Heart right ventricle (tissue), 16 donors: Measurements from ENCODE around the gene TYROBP. TPM values are rescaled to one million over a fixed set of nuclear protein-coding genes. Genes with fewer than 3 reads are reported as not detected.

Experiments used
- ATAC-seq, 8 donors: fragments of 200-7000 bp; cut with Tn5 transposase; one replicate each; pipeline ENCODE4 v1.9.1; 2020; ENCODE audit warnings: mild to moderate bottlenecking in 8 of 8, moderate library complexity in 8 of 8, moderate number of reproducible peaks in 1 of 8
- DNase-seq, 2 donors: peaks; one replicate each; pipeline ENCODE4 v3.0.0-alpha.2; 2020
- H3K27ac ChIP-seq, 10 donors: fragments of 200-600 bp; sonication (generic) in 2 of 10; one replicate each; pipeline versions ENCODE4 v1.5.0 to v1.8.0; 2020 to 2022; ENCODE audit warnings: mild to moderate bottlenecking in 3 of 10
- H3K27me3 ChIP-seq, 7 donors: fragments of 200-600 bp; one replicate each; pipeline ENCODE4 v1.8.0; 2021 to 2022; ENCODE audit warnings: mild to moderate bottlenecking in 2 of 7
- H3K36me3 ChIP-seq, 9 donors: fragments of 200-600 bp; sonication (generic) in 1 of 9; one replicate each; pipeline versions ENCODE4 v1.5.0 to v1.8.0; 2020 to 2022; ENCODE audit warnings: mild to moderate bottlenecking in 2 of 9
- H3K4me1 ChIP-seq, 9 donors: fragments of 200-600 bp; sonication (generic) in 1 of 9; one replicate each; pipeline versions ENCODE4 v1.5.0 to v1.8.0; 2020 to 2022; ENCODE audit warnings: mild to moderate bottlenecking in 4 of 9
- H3K4me3 ChIP-seq, 10 donors: fragments of 200-600 bp; sonication (generic) in 2 of 10; one replicate each; pipeline versions ENCODE4 v1.5.0 to v1.8.0; 2020 to 2022; ENCODE audit warnings: mild to moderate bottlenecking in 7 of 10, moderate library complexity in 2 of 10
- H3K9me3 ChIP-seq, 11 donors: fragments of 200-600 bp in 10 of 11; sonication (generic) in 2 of 11; one replicate each; pipeline versions ENCODE4 v1.5.0 to v1.8.0; 2013 to 2022; ENCODE audit warnings: mild to moderate bottlenecking in 2 of 11, control low read depth in 1 of 11, moderate library complexity in 1 of 11
- CTCF ChIP-seq, 9 donors: fragments of 200-600 bp; sonication (generic) in 2 of 9; IDR thresholded peaks; one replicate each; pipeline versions ENCODE4 v1.5.0 to v1.8.0; 2021 to 2022; ENCODE audit warnings: antibody characterized with exemption in 9 of 9, mild to moderate bottlenecking in 5 of 9, moderate library complexity in 1 of 9
- WGBS, 2 donors: extraction: QIAGEN DNeasy Blood & Tissue Kit; methylation state at CpG; one replicate each; pipeline ENCODE4 v1.1.7; 2013; ENCODE audit warnings: inconsistent platforms in 1 of 2; 5-methylcytosine and 5-hydroxymethylcytosine counted together
- intact Hi-C, 10 donors: fragments of 100-400 bp; cut with DNase I; formaldehyde crosslinking; loops; one replicate each; pipeline versions ENCODE4 v1.11.1 to v1.14.2; 2022
- polyA plus RNA-seq, 2 donors: library from polyadenylated mRNA; stranded (reverse); fragments of 200-250 nt; gene quantifications; one replicate each; pipeline ENCODE4 v1.2.3, GENCODE V29; 2013
- total RNA-seq, 10 donors: library from RNA; stranded (reverse); fragmentation: NEBNext Ultra II Directional in 3 of 10; extraction: Animal tissue kit (Norgen Biotek cat#: 25700) in 3 of 10; gene quantifications; one replicate each; pipeline versions ENCODE4 v1.2.1 to v1.2.4, GENCODE V29; 2021 to 2023
- donor health status: Arrhythmogenic right ventricular cardiomyopathy.
- donor health status: ischemic (EF 13 %, LVEDD 7.1; RV severe dilation, severe dysfunction).
- donor health status: healthy with polysubstance abuse.
- donor health status: DM: no; HTN: yes; CAD: no.
- donor health status: DM: no; HTN: no; CAD: no.
- donor health status: ischemic (EF 25% LVEDD 6.9; RV normal size, moderate dysfunction).
- donor health status: ischemic (EF 25% LVEDD 5.7; RV mildly dilated, moderate dysfunction).
- donor health status: healthy.
- donor health status: DM: yes; HTN: yes; CAD: no.
- donor health status: Ischemic cardiomyopathy.
- donor health status: ischemic (EF 35%, LVEDD 5.7; RV mildly dilated, moderate dysfunction).
- donor health status: nonischemic (EF 11% LVEDD 7.7; RV severe dilation, severe dysfunction).
- donor health status: DM: yes; HTN: yes; CAD: no.
- donor health status: PGD.
- donor health status: ischemic (EF 29% LVEDD 5.4; RV normal size, mild dysfunction).
- donor health status: nonischemic (EF 23%, LVEDD 6.1; RV moderate dilation, normal function).

TYROBP gene
- total and polyA plus RNA-seq, 12 donors = 8.4 to 122 (median 18.4) TPM

- peak; percentile 86 to 96 (median 93) for ATAC-seq
- 1 to 2% methylated on average over 18 to 60 of the region's 60 CpGs for WGBS, 2 donors
- peaks cover 0 to 56% (median 17%) of the 10 kb centered on the region in 7 donors for H3K27me3 ChIP-seq
Measured at GRCh38 chr19:35868172-35868822, 39.8 kb downstream of the TYROBP start, which contains the start of gene APLP1. TSS of gene APLP1 (plus strand) at chr19:35868574. CDS start at chr19:35868637, 63 bp downstream.

GRCh38 chr19:35863018-35863417 lies 45.1 kb downstream of the TYROBP start:
- H3K9me3 ChIP-seq = no peaks in the 10 kb centered on the region
- intact Hi-C loops = no loop called here
- no peak overlapping the region for H3K27ac ChIP-seq
- peaks cover 8 to 74% (median 52%) of the 10 kb centered on the region in 7 donors for H3K27me3 ChIP-seq
- H3K4me1 ChIP-seq = peaks cover 0 to 16% (median 2%) of the 10 kb centered on the region in 9 donors
- WGBS, 2 donors = 89 to 92% methylated on average over 5 of the region's 5 CpGs
- DNase-seq (no peak), ATAC-seq (no peak)
- H3K36me3 ChIP-seq = no peaks in the 10 kb centered on the region
- no peak for TF ChIP-seq CTCF (IDR thresholded peaks at IDR 0.05)
- H3K4me3 ChIP-seq = no peak overlapping the region

More at GRCh38 chr19:35868172-35868822, 39.8 kb downstream of the TYROBP start, which contains the start of gene APLP1:
- H3K4me3 ChIP-seq = peak within 1 kb of the TSS in 9 of 10 donors; percentile 40 to 68 (median 56)
- peaks cover 6 to 23% (median 20%) of the 10 kb centered on the region in 9 donors for H3K4me1 ChIP-seq
- peak within 1 kb of the TSS in 1 of 10 donors; percentile 12 for H3K27ac ChIP-seq
- H3K36me3 ChIP-seq = no peaks in the 10 kb centered on the region
- no peaks in the 10 kb centered on the region for H3K9me3 ChIP-seq
- TF ChIP-seq CTCF (IDR thresholded peaks at IDR 0.05) = no peak
- DNase-seq = peak; percentile 71 to 81
- intact Hi-C loops = no loop called here

GRCh38 chr19:35862528-35862927 lies 45.6 kb downstream of the TYROBP start:
- Histone ChIP-seq H3K4me3 (no peak overlapping the region), H3K9me3 (no peaks in the 10 kb centered on the region), H3K36me3 (no peaks in the 10 kb centered on the region), H3K27me3 (peaks cover 8 to 74% (median 56%) of the 10 kb centered on the region in 7 donors), H3K27ac (no peak overlapping the region), H3K4me1 (peaks cover 0 to 13% (median 0%) of the 10 kb centered on the region in 9 donors)
- DNase-seq (no peak), ATAC-seq (peak in 1 of 8 donors; percentile 19)
- 72 to 78% methylated on average over 14 of the region's 14 CpGs for WGBS, 2 donors
- intact Hi-C loops = no loop called here
- no peak for TF ChIP-seq CTCF (IDR thresholded peaks at IDR 0.05)

- intact Hi-C loops = no loop called here
- ATAC-seq (no peak), DNase-seq (no peak)
- Histone ChIP-seq H3K4me3 (no peak overlapping the region), H3K9me3 (no peaks in the 10 kb centered on the region), H3K4me1 (peaks cover 0 to 20% (median 3%) of the 10 kb centered on the region in 9 donors), H3K27ac (no peak overlapping the region), H3K27me3 (peaks cover 11 to 81% (median 65%) of the 10 kb centered on the region in 7 donors), H3K36me3 (no peaks in the 10 kb centered on the region)
- 50 to 53% methylated on average over 19 of the region's 19 CpGs for WGBS, 2 donors
- TF ChIP-seq CTCF (IDR thresholded peaks at IDR 0.05) = no peak
Measured at GRCh38 chr19:35861640-35862160, 46.4 kb downstream of the TYROBP start.
